Measurements from ENCODE around the gene RBM15. TPM values are rescaled to one million over a fixed set of nuclear protein-coding genes. Genes with fewer than 3 reads are reported as not detected.

The RBM15 gene
- polyA plus RNA-seq, 5 donors, result 7.5 to 13.2 (median 11.0) TPM

GRCh38 chr1:110394493-110394820 lies 55.3 kb downstream of the RBM15 start:
- DNase-seq, result no peak

Other genes starting within 250 kb of the RBM15 start
- not detected for gene UBL4B, start 226.9 kb upstream of the RBM15 start, polyA plus RNA-seq (ENCODE audit: insufficient read depth in 1 of 5, insufficient read length in 5 of 5, low replicate concordance in 1 of 5)
- under 1 TPM; 0.04 to 0.10 (median 0.04) TPM for gene SLC6A17, start 188.9 kb upstream of the RBM15 start, polyA plus RNA-seq (ENCODE audit: insufficient read depth in 1 of 5, insufficient read length in 5 of 5, low replicate concordance in 1 of 5)
- gene KCNC4, start 129.1 kb upstream of the RBM15 start, polyA plus RNA-seq (ENCODE audit: insufficient read depth in 1 of 5, insufficient read length in 5 of 5, low replicate concordance in 1 of 5), result 10 to 100 TPM in 4 of 5 donors, 1 to 10 TPM in 1; 7.8 to 13.0 (median 10.9) TPM
- gene SLC16A4, start 51.6 kb downstream of the RBM15 start, polyA plus RNA-seq (ENCODE audit: insufficient read depth in 1 of 5, insufficient read length in 5 of 5, low replicate concordance in 1 of 5), result 1 to 10 TPM; 4.2 to 7.7 (median 7.2) TPM
- 100 to 1,000 TPM; 108 to 128 (median 124) TPM for gene LAMTOR5, start 68.3 kb downstream of the RBM15 start, polyA plus RNA-seq (ENCODE audit: insufficient read depth in 1 of 5, insufficient read length in 5 of 5, low replicate concordance in 1 of 5)
- under 1 TPM in 2 of 5 donors, not detected in 3; 0.10 to 0.19 TPM for gene PROK1, start 111.8 kb downstream of the RBM15 start, polyA plus RNA-seq (ENCODE audit: insufficient read depth in 1 of 5, insufficient read length in 5 of 5, low replicate concordance in 1 of 5)
- gene KCNA10, start 179.8 kb downstream of the RBM15 start, polyA plus RNA-seq (ENCODE audit: insufficient read depth in 1 of 5, insufficient read length in 5 of 5, low replicate concordance in 1 of 5), result not detected

All from right lung (tissue), 5 donors.